HG02588 (cell line): Measurements from ENCODE around the gene WNT9A.
"Not testable (repeated sequence)": the region's sequence is repeated elsewhere in the genome, so short reads cannot be mapped to it uniquely, and the experiment has no call there.

Experiments
- ATAC-seq: cut with Tn5 transposase; IDR thresholded peaks from one replicate; pipeline ENCODE4 v1.9.1; 2021; ENCODE audit warnings: mild to moderate bottlenecking, moderate library complexity; ENCODE audit not compliant: unreplicated experiment

WNT9A gene, protein sequence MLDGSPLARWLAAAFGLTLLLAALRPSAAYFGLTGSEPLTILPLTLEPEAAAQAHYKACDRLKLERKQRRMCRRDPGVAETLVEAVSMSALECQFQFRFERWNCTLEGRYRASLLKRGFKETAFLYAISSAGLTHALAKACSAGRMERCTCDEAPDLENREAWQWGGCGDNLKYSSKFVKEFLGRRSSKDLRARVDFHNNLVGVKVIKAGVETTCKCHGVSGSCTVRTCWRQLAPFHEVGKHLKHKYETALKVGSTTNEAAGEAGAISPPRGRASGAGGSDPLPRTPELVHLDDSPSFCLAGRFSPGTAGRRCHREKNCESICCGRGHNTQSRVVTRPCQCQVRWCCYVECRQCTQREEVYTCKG

DNA sequence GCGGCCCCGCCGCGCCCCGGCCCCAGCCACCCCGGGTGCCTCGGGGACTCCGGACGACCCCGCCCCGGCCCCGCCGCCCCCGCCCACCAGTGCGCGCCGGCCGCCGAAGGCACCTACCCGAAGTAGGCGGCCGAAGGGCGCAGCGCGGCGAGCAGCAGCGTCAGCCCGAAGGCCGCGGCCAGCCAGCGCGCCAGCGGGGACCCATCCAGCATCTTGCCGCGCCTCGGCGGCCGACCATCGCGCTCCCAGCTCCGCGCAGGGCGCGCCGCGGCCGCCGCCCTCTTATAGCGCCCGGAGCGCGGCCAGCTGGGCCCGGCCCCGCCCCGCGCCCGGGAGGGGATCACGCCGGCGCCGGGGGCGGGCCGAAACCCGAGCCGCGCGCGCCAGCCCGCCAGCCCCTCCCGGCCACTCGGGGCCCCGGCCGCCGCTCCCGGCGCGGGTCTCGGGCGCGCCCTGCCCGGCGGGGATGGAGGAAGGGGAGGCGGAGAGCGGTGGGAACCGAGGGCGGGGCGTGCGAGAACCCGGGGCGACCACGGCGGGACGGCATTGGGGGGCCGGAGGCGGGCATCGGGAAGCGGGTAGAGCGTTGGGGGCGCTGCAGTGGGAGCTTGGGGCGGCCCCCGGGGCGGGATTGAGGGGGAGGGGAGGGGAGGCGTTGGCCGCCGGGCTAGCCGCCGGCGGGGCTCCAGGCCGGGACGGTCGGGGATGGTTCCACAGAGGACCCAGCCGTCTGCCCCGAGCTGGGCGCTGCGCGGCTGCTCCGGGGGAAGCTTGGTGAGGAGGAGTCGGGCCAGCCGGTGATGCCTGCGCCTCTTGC lies at the start of gene WNT9A:
Gene WNT9A, minus strand, starts transcription at position 257 of the 817 bp plus-strand sequence. Its CDS starts 45 bp downstream, at position 212.
- ATAC-seq = no peak

DNA sequence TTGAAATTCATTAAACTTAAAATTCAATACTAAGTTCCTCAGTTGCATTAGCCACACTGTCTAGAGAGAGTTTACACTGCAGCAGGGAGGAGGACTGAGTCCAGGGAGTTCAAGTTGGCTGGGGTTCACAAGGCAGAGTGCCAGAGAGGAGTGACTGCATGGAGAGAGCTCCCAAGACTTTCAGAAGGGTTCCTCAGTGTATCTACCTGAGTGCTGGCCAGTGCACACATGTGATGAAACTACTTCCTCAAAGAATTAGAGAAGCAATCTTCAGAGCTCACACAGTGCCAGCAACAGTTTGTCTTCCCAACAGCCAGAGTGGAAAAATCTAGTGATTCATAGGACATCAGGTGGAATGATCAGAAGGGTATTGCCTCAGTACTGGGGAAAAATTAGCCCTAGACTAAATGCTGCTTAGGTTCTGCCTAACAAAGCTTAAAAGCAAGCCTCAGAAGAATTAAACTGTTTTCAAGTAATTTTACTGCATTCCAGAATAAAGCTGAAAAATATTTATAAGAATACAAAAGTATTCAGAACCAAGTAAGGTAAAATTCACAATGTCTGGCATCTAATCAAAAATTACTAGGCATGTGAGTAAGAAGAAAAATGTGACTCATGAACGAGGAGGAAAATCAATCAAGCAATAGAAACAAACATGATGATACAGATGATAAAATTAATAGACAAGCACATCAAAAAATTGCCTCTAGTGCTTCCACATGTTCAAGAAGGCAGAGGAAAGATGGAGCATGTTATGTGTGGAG lies 48.6 kb upstream of the WNT9A start:
- ATAC-seq = no peak

DNA sequence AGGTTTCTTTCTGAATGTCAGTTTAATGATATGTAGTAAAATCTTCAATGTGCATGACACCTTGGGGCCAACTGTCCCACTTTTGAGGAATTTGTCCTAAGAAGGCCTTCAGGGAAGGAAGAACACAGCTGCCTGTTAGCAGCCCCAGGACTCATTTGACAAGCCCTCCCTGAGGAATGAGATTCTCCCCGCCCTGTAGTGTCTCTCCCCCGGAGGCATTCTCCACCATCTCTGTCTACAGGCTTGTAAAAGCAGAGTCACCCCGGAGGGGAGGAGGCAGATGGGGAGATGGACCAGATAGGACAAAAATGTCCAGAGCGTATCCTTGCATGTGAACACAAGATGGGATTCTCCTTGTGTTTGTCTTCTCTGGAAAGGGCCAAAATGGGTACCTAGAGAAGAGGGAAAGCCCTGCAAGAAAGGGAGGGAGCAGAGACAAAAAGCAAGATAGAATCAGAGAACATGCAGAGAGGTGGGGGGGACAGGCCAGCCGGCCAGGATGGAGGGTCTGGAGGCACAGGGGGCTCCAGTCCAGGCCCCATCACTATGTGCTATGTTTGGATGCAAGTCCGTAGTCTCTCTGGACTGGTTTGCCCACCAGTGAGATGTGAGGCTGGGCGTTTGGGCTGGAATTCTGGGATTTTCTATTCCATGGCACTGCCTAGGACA lies 47.0 kb upstream of the WNT9A start:
- no peak for ATAC-seq

DNA sequence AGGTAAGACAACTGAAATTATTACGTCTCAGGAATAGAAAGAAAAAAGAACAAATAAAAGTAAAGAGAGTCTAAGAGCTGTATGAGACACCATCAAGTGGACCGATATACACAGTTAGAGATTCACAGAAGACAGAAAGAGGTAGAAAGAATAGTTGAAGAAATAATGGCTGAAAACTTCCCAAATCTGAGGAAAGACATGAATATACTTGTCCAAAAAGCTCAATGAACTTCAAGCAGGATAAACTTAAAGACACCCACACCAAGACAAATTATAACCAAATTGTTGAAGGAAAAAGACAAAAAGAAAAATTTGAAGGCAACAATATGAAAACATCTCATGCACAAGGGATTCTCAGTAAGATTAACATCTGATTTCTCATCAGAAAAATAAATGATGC lies 39.4 kb upstream of the WNT9A start:
- ATAC-seq = no peak

DNA sequence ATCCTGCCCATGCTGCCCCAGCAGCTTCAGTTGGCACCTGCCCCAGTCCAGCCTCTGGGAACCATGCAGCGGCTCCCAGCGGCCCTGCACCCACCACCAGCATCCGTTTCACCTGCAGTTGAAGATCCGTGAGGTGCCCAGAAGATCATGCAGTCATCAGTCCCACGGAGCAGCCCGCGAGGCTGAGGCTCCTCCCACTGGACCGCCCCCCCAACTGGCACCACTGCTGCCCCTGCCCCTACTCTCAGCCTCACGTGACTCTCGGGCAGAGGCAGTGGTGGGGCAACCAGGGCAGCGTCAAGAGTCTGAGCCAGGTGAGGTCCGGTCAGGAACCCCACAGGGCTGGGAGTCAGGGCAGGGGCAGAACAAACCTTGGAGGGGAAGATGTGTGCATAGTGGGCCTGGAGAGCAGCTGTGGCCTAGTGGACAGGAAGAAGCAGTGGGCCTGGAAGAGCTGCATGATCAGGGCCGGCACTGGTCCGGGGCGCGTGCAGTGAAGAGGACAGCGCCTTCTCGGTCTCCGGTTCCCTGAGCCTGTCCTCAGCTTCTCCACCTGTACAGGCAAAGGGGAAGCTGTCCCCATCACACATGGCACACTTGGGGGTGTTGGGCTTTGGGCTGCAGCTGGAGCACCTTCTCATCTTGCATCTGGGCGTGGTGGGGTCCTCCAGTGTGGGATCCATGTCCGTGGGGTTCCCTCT lies 28.0 kb upstream of the WNT9A start:
- ATAC-seq = not testable (repeated sequence)

DNA sequence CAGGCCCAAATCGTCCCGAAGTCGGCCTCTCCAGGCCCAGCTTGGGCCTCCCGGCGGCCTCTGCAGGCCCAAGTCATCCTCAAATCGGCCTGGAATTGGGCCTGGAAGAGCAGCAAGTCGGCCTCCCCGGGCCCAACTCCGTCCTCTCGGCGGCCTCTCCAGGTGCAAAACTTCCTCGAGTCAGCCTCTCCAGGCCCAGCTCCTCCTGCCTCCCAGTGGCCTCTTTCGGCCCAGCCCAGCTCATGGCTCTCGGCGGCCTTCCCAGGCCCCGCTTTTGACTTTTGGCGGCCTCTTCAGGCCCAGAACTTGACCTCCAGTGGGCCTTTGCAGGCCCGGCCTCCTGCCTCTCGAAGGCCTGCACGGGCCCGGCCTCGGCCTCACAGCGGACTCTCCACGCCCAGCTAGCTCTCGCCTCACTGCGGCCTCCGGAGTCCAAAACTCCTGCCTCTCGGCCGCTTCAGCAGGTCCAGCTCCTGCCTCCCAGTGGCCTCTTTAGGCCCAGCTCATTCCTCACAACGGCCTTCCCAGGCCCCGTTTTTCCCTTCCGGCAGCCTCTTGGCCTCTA lies 26.1 kb upstream of the WNT9A start:
- ATAC-seq = not testable (repeated sequence)

GRCh38 chr1:227972843-227973374 lies 25.2 kb upstream of the WNT9A start:
- ATAC-seq = not testable (repeated sequence)

GRCh38 chr1:227972283-227972679 lies 24.5 kb upstream of the WNT9A start:
- not testable (repeated sequence) for ATAC-seq

GRCh38 chr1:227971643-227972282 lies 24.0 kb upstream of the WNT9A start:
- not testable (repeated sequence) for ATAC-seq

DNA sequence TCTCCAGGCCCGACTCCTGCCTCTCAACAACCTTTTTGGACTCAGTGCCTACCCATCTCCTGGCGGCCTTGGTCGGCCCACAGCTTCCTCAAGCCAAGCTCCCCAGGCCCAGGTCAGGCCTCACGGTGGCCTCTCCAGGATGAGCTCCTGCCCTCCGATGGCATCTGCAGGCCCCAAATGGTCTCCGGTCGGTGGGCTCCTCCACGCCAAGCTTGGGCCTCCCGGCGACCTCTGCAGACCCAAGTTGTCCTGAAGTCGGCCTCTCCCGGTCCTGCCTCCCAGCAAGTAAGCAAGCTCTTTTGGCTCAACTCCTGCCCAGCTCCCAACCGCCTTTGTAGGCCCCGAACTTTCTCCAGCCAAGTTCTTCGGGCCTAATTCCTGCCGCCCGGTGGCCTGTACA lies 23.5 kb upstream of the WNT9A start:
- not testable (repeated sequence) for ATAC-seq

DNA sequence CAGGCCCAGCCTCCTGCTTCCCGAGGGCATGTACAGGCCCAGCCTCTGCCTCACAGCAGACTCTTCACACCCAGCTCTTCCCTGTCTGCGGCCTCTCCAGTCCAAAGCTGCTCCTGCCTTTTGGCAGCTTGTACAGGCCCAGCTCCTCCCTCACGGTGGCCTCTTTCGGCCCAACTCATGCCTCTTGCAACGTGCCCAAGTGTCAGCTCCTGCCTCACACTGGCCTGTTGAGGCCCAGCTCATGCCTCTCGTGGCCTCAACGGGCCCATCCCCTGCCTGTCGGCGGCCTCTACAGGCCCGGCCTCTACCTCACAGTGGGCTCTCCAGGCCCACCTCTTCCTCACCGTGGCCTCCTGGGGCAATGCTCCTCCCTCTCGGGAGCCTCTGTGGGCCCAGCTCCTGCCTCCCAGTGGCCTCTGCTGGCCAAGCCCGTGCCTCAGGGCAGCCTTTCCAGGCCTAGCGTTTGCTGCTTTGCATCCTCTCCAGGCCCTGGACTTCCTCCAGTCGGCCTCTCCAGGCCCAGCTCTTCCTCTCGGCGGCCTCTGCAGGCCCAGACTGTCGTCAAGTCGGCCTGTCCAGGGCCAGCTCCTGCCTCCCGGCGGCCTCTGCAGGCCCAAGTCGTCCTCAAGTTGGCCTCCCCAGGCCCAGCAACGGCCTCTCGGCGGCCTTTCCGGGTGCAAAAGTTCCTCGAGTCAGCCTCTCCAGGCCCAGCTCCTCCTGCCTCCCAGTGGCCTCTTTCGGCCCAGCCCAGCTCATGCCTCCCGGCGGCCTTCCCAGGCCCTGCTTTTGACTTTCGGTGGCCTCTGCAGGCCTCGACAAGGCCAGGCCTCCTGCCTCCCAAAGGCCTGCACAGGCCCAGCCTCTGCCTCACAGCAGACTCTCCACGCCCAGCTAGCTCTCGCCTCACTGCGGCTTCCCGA lies 22.6 kb upstream of the WNT9A start:
- ATAC-seq = not testable (repeated sequence)

DNA sequence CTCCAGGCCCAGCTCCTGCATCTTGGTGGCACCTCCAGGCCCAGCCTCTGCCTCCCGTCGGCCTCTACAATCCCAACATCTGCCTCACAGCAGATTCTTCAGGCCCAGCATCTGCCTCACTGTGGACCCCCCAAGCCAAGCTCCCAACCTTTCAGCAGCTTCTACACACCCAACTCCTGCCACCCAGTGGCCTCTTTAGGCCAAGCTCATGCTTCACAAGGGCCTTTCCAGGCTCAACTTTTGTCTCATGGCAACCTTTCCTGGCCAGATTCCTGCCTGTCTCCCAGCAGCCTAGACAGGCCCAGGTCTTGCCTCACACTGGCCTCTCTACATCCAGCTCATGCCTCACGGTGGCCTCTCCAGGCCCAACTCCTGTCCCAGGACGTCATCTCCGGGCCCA lies 20.1 kb upstream of the WNT9A start:
- not testable (repeated sequence) for ATAC-seq

GRCh38 chr1:227966733-227967132 lies 19.0 kb upstream of the WNT9A start:
- ATAC-seq = not testable (repeated sequence)

DNA sequence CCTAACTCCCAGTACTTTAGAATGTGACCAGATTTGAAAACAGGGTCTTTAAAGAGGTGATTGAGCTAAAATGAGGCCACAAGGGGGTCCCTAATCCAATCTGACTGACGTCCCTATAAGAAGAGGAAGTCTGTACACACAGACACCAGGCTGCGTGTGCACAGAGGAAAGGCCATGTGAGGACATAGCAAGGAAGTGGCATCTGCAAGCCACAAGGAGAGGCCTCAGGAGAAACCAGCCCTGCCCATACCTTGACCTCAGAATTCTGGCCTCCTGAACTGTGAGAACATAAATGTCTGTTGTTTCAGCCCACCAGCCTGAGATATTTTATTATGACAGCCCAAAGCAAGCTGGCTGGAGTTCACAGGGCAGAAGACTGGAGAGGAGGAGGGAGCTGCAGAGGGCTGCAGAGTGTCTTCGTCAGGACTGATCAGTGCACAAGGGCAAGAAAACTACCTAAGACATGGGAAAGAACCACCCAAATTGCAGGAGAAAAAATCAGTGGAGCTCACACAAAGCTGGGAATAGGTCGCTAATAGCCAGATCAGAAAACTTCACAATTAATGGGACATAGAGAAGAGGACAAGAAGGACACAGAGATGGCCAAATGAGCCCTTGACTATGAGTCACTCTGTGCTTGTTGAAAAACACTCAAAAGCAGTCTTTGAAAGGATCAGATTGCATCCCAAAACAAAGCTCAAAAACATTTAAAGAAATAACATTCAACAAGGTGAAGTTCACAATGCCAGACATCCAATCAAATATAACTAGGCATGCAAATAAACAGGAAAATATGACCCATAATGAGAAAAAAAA lies 14.1 kb upstream of the WNT9A start:
- ATAC-seq = no peak

GRCh38 chr1:227959325-227959860 lies 11.7 kb upstream of the WNT9A start:
- ATAC-seq = no peak

- no peak for ATAC-seq
Observed at GRCh38 chr1:227958617-227959324, 11.0 kb upstream of the WNT9A start.
